ENCODE data around the gene CCDC12.

Gene CCDC12

DNA sequence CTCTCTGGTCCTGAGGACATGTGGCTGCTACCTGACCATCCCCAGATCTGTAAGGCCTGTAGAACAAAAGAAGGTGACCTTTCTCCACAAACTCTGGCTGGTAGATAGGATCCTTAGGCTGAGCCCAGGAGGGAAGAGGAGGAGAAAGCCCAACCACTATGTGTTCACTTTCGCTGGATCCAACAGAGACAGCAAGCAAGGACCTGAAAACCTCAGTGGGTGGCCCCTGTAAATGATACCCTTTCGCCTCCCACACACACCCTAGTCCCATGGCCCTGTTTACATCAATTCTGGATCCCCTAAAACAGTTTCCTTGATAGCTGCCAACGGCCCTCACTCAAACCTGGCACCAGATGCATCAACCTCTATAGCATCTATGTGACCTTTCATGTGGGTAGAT, 22.4 kb downstream of the CCDC12 start:
- no peak for DNase-seq (ENCODE audit: low spot score)
- Histone ChIP-seq H3K27ac (no peak overlapping the region), H3K4me3 (no peak overlapping the region)
- TF ChIP-seq, protein P1, sequence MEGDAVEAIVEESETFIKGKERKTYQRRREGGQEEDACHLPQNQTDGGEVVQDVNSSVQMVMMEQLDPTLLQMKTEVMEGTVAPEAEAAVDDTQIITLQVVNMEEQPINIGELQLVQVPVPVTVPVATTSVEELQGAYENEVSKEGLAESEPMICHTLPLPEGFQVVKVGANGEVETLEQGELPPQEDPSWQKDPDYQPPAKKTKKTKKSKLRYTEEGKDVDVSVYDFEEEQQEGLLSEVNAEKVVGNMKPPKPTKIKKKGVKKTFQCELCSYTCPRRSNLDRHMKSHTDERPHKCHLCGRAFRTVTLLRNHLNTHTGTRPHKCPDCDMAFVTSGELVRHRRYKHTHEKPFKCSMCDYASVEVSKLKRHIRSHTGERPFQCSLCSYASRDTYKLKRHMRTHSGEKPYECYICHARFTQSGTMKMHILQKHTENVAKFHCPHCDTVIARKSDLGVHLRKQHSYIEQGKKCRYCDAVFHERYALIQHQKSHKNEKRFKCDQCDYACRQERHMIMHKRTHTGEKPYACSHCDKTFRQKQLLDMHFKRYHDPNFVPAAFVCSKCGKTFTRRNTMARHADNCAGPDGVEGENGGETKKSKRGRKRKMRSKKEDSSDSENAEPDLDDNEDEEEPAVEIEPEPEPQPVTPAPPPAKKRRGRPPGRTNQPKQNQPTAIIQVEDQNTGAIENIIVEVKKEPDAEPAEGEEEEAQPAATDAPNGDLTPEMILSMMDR (IDR thresholded peaks at IDR 0.05) = no peak

DNA sequence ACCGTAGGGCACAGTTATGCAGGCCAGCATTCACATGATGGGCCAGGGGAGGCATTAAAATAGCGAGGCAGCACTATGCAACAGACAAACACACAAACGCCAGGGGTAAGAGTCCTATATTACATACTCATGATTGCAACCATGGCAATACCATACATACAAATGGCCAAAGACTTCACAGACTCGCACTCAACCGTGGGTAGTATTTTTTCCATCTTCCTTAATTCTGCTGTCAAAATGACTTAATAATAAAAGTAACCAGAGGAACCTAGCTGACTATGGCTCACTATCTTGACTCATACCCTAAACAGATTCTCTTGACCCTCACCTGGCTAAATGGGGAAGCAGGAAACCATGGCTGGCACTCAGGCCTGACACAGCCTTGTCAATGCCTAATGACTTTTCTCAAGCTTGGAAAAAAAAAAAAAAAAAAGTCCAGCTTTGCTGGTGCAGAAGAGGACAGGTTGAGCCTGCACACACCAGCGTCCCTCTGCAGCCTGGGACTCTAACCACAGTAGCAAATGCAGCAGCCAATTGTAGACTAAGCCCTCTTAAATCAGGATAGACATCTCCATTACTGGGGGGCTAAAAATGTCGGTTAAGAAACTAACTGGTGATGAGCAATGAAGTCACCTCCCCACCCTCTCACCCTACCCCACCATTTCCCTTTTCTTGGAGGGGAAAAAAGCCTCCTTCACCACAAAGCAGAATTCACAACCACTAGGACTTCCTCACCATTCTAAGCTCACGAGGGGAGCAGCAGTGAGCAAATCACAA, 23.1 kb downstream of the CCDC12 start:
- DNase-seq (ENCODE audit: low spot score) = no peak
- H3K27ac ChIP-seq = no peak overlapping the region
- TF ChIP-seq, protein P1 (IDR thresholded peaks at IDR 0.05) = no peak

DNA sequence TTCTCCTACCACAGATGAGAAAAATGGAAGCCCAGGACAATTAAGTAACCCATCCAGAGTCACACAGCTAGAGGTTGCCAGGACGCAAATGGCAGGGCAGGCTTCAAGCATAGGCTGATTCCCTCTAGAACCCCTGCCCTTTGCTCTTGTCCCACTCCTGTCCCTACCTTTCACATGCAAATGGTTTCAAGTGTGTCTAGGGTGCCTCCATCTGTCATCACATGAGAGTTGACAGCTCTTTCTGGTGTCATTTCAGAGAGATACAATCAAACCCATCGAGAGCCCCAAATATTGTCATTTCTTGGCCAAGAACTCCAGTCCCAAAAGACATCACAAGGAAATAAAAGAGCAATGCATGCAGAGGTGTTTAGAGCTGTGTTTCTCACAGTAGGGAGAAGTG, 23.7 kb downstream of the CCDC12 start:
- DNase-seq (ENCODE audit: low spot score) = no peak

More for the DNA sequence above, 23.1 kb downstream of the CCDC12 start:
- no peak overlapping the region for H3K4me3 ChIP-seq

DNA sequence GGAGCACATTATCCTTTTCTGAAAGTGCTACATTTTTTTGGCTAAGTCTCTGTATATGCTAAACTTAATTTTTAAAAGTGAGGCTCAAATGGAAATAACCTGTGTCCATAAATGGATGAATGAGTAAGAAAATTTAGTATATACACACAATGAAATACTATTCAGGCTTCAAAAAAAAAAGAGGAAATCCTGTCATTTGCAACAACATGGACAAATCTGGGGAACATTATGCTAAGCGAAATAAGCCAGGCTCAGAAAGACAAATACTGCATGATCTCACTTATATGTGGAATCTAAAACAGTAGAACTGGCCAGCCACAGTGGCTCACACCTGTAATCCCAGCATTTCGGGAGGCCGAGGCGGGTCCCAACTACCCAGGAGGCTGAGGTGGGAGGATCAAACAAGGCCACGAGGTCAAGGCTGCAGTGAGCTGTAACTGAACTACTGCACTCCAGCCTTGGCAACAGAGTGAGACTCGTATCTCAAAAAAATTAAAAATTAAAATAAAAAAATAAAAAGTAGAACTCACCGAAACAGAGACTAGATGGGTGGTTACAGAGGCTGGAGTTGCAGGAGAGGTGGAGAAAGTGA, 25.8 kb downstream of the CCDC12 start:
- H3K4me3 ChIP-seq = no peak overlapping the region
- H3K27ac ChIP-seq = no peak overlapping the region
- TF ChIP-seq, protein P1 (IDR thresholded peaks at IDR 0.05) = no peak
- DNase-seq (ENCODE audit: low spot score) = no peak

More for the DNA sequence above, 23.7 kb downstream of the CCDC12 start:
- Histone ChIP-seq H3K27ac (no peak overlapping the region), H3K4me3 (no peak overlapping the region)
- TF ChIP-seq, protein P1 (IDR thresholded peaks at IDR 0.05) = no peak

DNA sequence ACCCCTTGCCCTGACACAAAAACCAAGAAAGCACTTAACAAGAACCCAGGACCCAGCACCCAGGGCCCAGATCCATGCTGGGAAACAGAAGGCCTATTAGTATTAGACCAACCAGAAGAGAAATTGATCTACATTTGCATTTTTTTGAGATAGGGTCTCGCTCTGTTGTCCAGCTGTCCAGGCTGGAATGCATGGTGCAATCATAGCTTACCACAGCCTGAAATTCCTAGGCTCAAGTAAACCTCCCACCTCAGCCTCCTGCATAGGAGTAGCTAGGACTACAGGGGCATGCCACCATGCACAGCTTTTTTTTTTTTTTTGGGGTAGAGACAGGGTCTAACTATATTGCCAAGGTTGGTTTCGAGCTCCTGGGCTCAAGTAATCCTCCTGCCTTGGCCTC, 26.4 kb downstream of the CCDC12 start:
- TF ChIP-seq, protein P1 (IDR thresholded peaks at IDR 0.05) = no peak
- no peak overlapping the region for H3K27ac ChIP-seq
- H3K4me3 ChIP-seq = no peak overlapping the region
- DNase-seq (ENCODE audit: low spot score) = no peak

DNA sequence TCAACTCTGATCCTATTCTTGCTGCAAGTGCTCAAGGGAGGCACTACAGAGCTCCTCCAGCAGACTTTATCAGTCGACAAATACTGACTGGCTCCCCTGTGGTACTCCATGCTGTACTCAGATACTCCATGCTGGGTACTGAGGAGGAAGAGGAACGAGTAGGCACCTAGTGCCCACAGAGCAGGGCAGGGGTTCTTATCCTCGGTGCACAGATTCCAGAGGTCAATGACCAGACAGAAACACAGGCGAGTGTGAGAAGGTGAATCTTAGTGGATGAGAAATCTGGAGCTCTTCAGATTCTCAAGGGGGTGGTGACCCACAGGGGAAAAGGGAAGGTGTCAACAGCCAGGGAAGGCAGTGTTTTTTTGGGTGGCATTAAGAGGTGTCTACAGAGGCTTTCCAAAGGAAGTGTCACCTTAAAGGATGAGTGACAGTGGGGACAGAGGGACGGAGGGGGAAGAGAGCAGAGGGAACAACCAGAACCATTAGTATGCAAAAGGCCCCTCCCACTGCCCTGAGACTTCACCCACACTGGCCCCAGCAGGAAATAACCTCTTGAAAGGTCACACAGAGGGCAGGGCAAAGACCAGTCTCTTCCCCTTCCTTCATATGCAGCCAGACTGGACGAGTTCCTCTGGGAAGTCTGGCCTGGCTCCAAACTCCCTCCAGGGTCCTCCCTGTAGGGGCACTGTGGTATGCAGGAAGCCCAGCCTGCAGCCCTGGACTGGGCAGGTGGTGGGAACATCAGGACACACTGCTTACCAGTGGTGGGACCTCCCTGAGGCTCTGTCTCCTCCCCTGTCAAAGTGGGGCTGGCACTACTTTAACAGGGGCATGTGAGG, 27.5 kb downstream of the CCDC12 start:
- H3K27ac ChIP-seq = peak overlapping the region; percentile 3 to 28
- TF ChIP-seq, protein P1 (IDR thresholded peaks at IDR 0.05) = no peak
- no peak for DNase-seq (ENCODE audit: low spot score)
- H3K4me3 ChIP-seq = no peak overlapping the region

All from coronary artery (tissue), 2 donors.